Measurements from ENCODE around the gene FAF1.

- TF ChIP-seq ZNF274 (IDR thresholded peaks at IDR 0.05; ENCODE audit: low read depth, low read length) (no peak), POLR2A (IDR thresholded peaks at IDR 0.05; ENCODE audit: borderline replicate concordance, extremely low read depth, insufficient read depth, insufficient read length) (no peak), EZH2 (IDR thresholded peaks at IDR 0.05) (no peak), CTCF (IDR thresholded peaks at IDR 0.05 in 2 of 3, conservative IDR thresholded peaks at IDR 0.05 in 1 of 3; ENCODE audit: borderline replicate concordance in 1 of 3, insufficient read depth in 1 of 3, low read depth in 2 of 3, low read length in 2 of 3) (no peak), ZFX (IDR thresholded peaks at IDR 0.05) (no peak), RAD21 (IDR thresholded peaks at IDR 0.05; ENCODE audit: low read depth) (no peak), CEBPB (IDR thresholded peaks at IDR 0.05; ENCODE audit: low read depth) (no peak), ATF3 (IDR thresholded peaks at IDR 0.05) (no peak), TCF7L2 (IDR thresholded peaks at IDR 0.05; ENCODE audit: borderline replicate concordance, extremely low read depth, insufficient read depth, insufficient read length) (no peak)
These were observed 49.3 kb upstream of the FAF1 start for GRCh38 chr1:51009381-51009780.
